Left ventricle myocardium inferior (tissue), 1 donor: ENCODE measurements around the gene PLEKHM2. TPM values are rescaled to one million over a fixed set of nuclear protein-coding genes. Genes with fewer than 3 reads are reported as not detected.
"Not testable (repeated sequence)": the region's sequence is repeated elsewhere in the genome, so short reads cannot be mapped to it uniquely, and the experiment has no call there.

ENCODE experiments used
- DNase-seq: peaks from one replicate; pipeline ENCODE4 v3.0.0-alpha.2; 2020
- H3K27ac ChIP-seq: fragments of 200-600 bp; replicated peaks from 2 replicates; pipeline ENCODE4 v1.8.0; 2021
- H3K27me3 ChIP-seq: fragments of 200-600 bp; 2 replicates; pipeline ENCODE4 v1.8.0; 2021; ENCODE audit warnings: low read depth
- H3K36me3 ChIP-seq: fragments of 200-600 bp; 2 replicates; pipeline ENCODE4 v1.8.0; 2021
- H3K4me1 ChIP-seq: fragments of 200-600 bp; 2 replicates; pipeline ENCODE4 v1.8.0; 2021
- H3K4me3 ChIP-seq: fragments of 200-600 bp; 2 replicates; pipeline ENCODE4 v1.8.0; 2021; ENCODE audit warnings: mild to moderate bottlenecking, moderate library complexity
- H3K9me3 ChIP-seq: fragments of 200-600 bp; replicated peaks from 2 replicates; pipeline ENCODE4 v1.8.0; 2021
- intact Hi-C: fragments of 100-400 bp; cut with micrococcal nuclease; formaldehyde crosslinking; loops from one replicate; pipeline ENCODE4 v1.11.0; 2022
- total RNA-seq: library from RNA; stranded (reverse); fragmentation: NEBNext Ultra II Directional; extraction: Animal tissue kit (Norgen Biotek cat#: 25700); gene quantifications from one replicate; pipeline ENCODE4 v1.2.1, GENCODE V29; 2021
- TF ChIP-seq, protein P1 (sequence below): fragments of 200-600 bp; IDR thresholded peaks from 2 replicates; pipeline ENCODE4 v1.8.0; 2021; ENCODE audit warnings: antibody characterized with exemption, mild to moderate bottlenecking, borderline replicate concordance
- donor health status: DM: no; HTN: yes; CAD: no; lungs with severe emphysema.

Gene PLEKHM2
- total RNA-seq, 1 donor from 2014 or later = 90.3 TPM

DNA sequence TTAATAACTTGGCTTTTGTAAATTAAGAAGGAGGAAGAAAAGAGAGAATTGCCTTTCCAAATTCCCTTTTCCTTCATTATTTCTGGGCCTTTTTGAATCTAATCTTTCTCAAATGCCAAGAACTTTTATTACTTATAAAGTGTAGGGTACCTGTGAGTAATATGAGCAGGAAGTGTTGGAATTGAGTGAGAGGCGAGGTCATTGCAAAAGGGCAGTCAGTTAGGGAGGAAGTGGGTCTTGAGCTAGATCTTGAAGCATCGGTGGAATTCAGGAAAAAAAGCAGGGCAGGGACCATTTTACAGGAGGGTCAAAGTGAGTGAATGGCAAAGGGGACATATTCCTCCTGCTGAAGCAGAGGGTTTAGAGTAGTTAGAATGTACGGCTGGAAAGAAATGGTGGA is 43.5 kb upstream of the PLEKHM2 start:
- intact Hi-C loops = no loop called here

DNA sequence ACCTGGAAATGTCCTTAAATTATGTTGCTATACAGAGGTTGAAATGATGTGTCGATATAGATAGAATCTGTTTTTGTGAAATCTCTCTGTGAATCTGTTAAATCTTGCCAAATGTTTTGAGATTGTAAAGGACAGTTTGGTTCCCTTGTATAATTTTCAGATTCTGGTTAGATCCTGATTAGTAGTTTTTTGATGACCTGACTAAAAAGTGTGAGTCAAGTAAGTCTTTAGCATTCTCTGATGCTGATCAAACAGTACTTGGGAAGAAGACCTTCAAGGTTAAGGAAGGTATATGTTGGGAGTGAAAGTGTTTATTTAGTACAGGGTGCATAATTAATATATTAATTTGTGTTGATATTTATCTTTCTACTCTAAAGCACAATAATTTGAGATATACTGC is 34.2 kb upstream of the PLEKHM2 start:
- Histone ChIP-seq H3K27me3 (no peaks in the 10 kb centered on the region), H3K36me3 (peaks cover 74% of the 10 kb centered on the region), H3K9me3 (no peaks in the 10 kb centered on the region), H3K27ac (no peak overlapping the region), H3K4me3 (no peak overlapping the region), H3K4me1 (no peaks in the 10 kb centered on the region)
- no peak for DNase-seq
- TF ChIP-seq, protein P1, sequence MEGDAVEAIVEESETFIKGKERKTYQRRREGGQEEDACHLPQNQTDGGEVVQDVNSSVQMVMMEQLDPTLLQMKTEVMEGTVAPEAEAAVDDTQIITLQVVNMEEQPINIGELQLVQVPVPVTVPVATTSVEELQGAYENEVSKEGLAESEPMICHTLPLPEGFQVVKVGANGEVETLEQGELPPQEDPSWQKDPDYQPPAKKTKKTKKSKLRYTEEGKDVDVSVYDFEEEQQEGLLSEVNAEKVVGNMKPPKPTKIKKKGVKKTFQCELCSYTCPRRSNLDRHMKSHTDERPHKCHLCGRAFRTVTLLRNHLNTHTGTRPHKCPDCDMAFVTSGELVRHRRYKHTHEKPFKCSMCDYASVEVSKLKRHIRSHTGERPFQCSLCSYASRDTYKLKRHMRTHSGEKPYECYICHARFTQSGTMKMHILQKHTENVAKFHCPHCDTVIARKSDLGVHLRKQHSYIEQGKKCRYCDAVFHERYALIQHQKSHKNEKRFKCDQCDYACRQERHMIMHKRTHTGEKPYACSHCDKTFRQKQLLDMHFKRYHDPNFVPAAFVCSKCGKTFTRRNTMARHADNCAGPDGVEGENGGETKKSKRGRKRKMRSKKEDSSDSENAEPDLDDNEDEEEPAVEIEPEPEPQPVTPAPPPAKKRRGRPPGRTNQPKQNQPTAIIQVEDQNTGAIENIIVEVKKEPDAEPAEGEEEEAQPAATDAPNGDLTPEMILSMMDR = no peak
- intact Hi-C loops = no loop called here

More for the DNA sequence above, 43.5 kb upstream of the PLEKHM2 start:
- H3K4me1 ChIP-seq = no peaks in the 10 kb centered on the region
- no peak overlapping the region for H3K27ac ChIP-seq
- H3K27me3 ChIP-seq = no peaks in the 10 kb centered on the region
- no peaks in the 10 kb centered on the region for H3K9me3 ChIP-seq
- TF ChIP-seq, protein P1 = no peak
- DNase-seq = no peak
- peaks cover 97% of the 10 kb centered on the region for H3K36me3 ChIP-seq
- no peak overlapping the region for H3K4me3 ChIP-seq

DNA sequence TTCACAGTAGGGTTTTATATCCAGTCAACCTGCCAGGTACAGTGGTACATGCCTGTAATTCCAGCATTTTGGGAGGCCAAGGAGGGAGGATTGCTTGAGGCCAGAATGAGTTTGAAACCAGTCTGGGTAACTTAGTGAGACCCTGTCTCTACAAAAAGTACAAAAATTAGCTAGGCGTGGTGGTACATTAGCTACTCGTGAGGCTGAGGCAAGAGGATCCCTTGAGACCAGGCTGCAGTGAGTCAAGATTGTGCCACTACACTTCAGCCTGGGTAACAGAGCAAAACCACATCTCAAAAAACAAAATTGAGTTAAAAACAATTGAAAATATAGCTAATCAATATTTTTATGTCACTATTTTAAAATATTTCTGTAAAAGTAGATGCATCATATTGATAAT is 33.7 kb upstream of the PLEKHM2 start:
- peaks cover 70% of the 10 kb centered on the region for H3K36me3 ChIP-seq

DNA sequence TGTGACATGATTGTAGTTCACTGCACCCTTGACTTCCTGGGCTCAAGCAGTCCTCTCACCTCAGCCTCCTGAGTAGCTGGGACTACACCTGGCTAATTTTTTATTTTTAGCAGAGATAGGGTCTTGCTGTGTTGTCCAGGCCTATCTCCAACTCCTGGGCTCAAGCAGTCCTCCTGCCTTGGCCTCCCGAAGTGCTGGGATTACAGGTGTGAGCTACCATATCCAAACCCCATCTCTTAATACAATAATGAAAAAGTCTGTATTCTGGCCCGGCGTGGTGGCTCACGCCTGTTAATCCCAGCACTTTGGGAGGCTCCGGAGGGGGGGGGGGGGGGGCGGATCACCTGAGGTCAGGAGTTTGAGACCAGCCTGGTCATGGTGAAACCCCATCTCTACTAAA is 32.0 kb upstream of the PLEKHM2 start:
- intact Hi-C loops, H3K4me3 ChIP-seq, DNase-seq, H3K27ac ChIP-seq, H3K9me3 ChIP-seq, H3K27me3 ChIP-seq: not testable (repeated sequence)
- peaks cover 77% of the 10 kb centered on the region for H3K36me3 ChIP-seq
- peaks cover 13% of the 10 kb centered on the region for H3K4me1 ChIP-seq

More for the DNA sequence above, 33.7 kb upstream of the PLEKHM2 start:
- no peak overlapping the region for H3K4me3 ChIP-seq
- H3K27me3 ChIP-seq = no peaks in the 10 kb centered on the region
- no peak for DNase-seq
- TF ChIP-seq, protein P1 = no peak
- no peaks in the 10 kb centered on the region for H3K9me3 ChIP-seq
- intact Hi-C loops = no loop called here
- no peaks in the 10 kb centered on the region for H3K4me1 ChIP-seq
- no peak overlapping the region for H3K27ac ChIP-seq

DNA sequence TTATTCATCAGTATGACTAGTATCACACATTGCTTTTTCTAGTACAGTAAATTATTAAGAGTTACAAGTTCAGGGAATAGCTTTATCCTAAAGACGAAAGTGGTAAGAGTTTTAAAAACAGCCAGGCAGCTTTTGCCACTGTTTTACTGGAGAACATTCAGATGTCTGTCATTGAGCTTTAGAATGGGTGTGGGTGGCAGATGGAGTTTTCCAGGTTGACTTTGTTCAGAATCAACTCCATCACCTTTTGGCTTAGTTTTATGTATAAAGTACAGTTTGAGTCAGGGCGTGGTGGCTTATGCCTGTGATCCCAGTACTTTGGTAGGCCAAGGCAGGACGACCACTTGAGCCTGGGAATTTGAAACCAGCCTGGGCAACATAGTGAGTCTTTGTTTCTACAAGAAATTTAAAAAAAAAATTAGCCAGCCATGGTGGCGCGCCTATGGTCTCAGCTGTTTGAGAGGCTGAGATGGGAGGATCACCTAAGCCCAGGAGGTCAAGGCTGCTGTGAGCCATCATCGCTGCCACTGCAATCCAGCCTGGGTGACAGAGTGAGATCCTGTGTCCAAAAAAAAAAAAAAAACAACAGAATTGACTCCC is 29.9 kb upstream of the PLEKHM2 start:
- Histone ChIP-seq H3K27ac (no peak overlapping the region), H3K4me1 (peaks cover 19% of the 10 kb centered on the region), H3K9me3 (no peaks in the 10 kb centered on the region), H3K27me3 (no peaks in the 10 kb centered on the region), H3K4me3 (no peak overlapping the region), H3K36me3 (peaks cover 88% of the 10 kb centered on the region)
- intact Hi-C loops = no loop called here
- TF ChIP-seq, protein P1 = no peak
- no peak for DNase-seq

DNA sequence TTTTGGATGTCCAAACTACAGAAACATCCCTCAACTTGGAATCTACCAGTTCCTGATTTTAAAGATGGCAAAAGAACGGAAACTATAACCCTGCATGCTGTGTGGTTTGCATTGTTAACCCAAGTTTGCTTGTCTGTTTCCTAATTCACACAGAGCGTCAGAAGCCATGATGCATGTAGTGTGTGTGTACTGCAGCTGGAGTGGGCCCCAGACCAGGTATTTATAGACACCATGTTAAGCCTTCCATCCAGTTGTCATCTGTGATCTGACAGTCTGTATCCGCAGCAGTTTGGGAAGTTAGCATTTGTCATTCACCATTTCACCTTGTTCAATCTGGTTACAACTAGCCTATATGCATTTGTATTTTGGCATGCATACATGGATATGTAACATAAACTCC is 27.7 kb upstream of the PLEKHM2 start:
- no peak for DNase-seq
- Histone ChIP-seq H3K4me3 (no peak overlapping the region), H3K36me3 (peaks cover 89% of the 10 kb centered on the region), H3K4me1 (peaks cover 19% of the 10 kb centered on the region), H3K27ac (peak overlapping the region; percentile 25), H3K9me3 (no peaks in the 10 kb centered on the region), H3K27me3 (no peaks in the 10 kb centered on the region)
- TF ChIP-seq, protein P1 = peak; percentile 32
- intact Hi-C loops = no loop called here
